Placental epithelial cell (primary cell): Measurements from ENCODE around the gene ACAD11. TPM values are rescaled to one million over a fixed set of nuclear protein-coding genes. Genes with fewer than 3 reads are reported as not detected.

Source experiments
- total RNA-seq: library from RNA; depleted of rRNA; stranded (reverse); fragments of >200 nt; gene quantifications from 2 replicates; pipeline ENCODE4 v1.2.3, GENCODE V29; 2012

Gene ACAD11, protein sequence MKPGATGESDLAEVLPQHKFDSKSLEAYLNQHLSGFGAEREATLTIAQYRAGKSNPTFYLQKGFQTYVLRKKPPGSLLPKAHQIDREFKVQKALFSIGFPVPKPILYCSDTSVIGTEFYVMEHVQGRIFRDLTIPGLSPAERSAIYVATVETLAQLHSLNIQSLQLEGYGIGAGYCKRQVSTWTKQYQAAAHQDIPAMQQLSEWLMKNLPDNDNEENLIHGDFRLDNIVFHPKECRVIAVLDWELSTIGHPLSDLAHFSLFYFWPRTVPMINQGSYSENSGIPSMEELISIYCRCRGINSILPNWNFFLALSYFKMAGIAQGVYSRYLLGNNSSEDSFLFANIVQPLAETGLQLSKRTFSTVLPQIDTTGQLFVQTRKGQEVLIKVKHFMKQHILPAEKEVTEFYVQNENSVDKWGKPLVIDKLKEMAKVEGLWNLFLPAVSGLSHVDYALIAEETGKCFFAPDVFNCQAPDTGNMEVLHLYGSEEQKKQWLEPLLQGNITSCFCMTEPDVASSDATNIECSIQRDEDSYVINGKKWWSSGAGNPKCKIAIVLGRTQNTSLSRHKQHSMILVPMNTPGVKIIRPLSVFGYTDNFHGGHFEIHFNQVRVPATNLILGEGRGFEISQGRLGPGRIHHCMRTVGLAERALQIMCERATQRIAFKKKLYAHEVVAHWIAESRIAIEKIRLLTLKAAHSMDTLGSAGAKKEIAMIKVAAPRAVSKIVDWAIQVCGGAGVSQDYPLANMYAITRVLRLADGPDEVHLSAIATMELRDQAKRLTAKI
- total RNA-seq = 16.1 and 20.4 TPM in 2 replicates

GRCh38 chr3:132659365-132660051, at the start of gene ACAD11:
TSS of gene ACAD11 (minus strand) at chr3:132659809. CDS start at chr3:132659751, 58 bp downstream.

DNA sequence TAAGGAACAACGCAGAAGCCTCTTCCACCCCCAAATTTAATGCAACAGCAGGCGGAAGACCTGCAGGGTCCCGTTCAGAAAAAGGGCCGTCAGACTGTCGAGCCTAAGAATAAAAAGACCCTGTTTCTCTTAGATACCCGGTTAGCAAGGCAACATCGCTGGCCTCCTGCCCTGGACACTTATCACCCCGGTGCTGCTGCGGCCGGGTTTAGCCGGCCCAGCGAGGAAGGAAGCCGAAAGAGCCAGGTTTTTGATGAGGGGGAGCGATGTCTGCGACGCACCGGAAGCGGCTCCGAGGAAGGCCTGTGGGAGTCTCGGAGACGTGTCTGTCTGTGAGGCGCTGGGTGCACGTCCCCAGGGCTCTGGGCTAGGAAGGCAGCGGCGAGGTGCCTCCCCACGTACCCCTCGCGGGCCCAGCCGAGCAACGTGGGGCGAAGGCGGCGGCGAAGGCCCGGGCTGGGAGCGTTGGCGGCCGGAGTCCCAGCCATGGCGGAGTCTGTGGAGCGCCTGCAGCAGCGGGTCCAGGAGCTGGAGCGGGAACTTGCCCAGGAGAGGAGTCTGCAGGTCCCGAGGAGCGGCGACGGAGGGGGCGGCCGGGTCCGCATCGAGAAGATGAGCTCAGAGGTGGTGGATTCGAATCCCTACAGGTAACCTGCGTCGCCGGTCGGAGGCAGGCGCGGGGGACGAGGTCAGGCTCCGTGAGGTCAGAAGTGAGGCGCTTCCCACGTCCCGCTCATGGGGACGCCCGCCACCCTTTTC, 622 bp upstream of the ACAD11 start, which contains the start of gene UBA5:
TSS of gene UBA5 (plus strand) at position 278 of the 759 bp plus-strand sequence. CDS start at position 487, 209 bp downstream.

DNA sequence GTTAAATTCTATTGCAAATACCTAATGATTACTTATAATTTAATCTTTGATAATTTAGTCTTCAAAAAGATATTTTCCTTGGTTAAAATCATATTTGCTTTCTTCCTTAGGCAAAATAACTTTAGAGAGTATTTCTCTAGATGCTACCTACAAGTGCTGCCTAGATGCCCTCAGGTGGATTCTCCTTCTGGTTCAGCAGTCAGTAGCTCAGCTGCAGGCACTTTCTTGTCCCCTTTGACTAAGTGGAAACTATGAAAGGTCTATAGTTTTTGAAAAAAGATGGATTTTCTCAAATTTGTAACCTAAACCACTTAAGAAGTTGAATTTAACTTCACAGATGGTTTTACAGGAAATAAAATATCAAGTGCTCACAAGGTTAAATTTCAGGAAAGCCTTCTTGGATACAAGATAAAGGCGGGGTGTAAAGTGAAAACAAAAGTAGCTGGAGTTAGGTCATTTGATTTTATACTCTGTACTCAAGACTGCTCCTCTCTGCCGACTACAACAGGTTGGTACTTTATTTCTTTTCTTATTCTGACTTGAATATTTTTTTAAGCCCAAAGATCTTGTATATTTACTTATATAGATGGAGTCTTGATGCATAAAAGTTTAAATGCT, 62.7 kb downstream of the ACAD11 start, which contains the start of gene ACKR4:
TSS of gene ACKR4 (plus strand) at position 455 of the 618 bp plus-strand sequence. CDS start 3,128 bp downstream, outside the sequence.

Other genes with a start within 250 kb of the ACAD11 start
- 43.2 and 55.0 TPM in 2 replicates for gene DNAJC13, start 242.3 kb downstream of the ACAD11 start, total RNA-seq
- gene ACKR4, start 62.5 kb downstream of the ACAD11 start, total RNA-seq = not detected in 2 replicates
- 37.6 and 37.7 TPM in 2 replicates for gene UBA5, start 520 bp upstream of the ACAD11 start, total RNA-seq
- 46.1 and 53.8 TPM in 2 replicates for gene NPHP3, start 62.6 kb upstream of the ACAD11 start, total RNA-seq